Lower lobe of right lung (tissue), 2 donors: ENCODE data around the gene NLRX1. TPM values are rescaled to one million over a fixed set of nuclear protein-coding genes. Genes with fewer than 3 reads are reported as not detected.

Experiments
- ATAC-seq, 2 donors: fragments of 200-7000 bp; cut with Tn5 transposase; one replicate each; pipeline ENCODE4 v1.9.1; 2020 to 2022; ENCODE audit warnings: mild to moderate bottlenecking in 2 of 2, moderate library complexity in 2 of 2
- DNase-seq: peaks from one replicate; pipeline ENCODE4 v3.0.0-alpha.2; 2020
- H3K27ac ChIP-seq: fragments of 200-600 bp; one replicate; pipeline ENCODE4 v1.8.0; 2022
- H3K27me3 ChIP-seq: fragments of 200-600 bp; one replicate; pipeline ENCODE4 v1.8.0; 2022; ENCODE audit warnings: low read depth
- H3K36me3 ChIP-seq: fragments of 200-600 bp; one replicate; pipeline ENCODE4 v1.8.0; 2022; ENCODE audit warnings: mild to moderate bottlenecking
- H3K4me1 ChIP-seq: fragments of 200-600 bp; one replicate; pipeline ENCODE4 v1.8.0; 2022
- H3K4me3 ChIP-seq: fragments of 200-600 bp; one replicate; pipeline ENCODE4 v1.8.0; 2022; ENCODE audit warnings: mild to moderate bottlenecking
- H3K9me3 ChIP-seq: fragments of 200-600 bp; one replicate; pipeline ENCODE4 v1.8.0; 2022
- intact Hi-C: fragments of 100-400 bp; cut with DNase I; formaldehyde crosslinking; loops from one replicate; pipeline ENCODE4 v1.11.0; 2022
- total RNA-seq: library from RNA; stranded (reverse); fragmentation: NEBNext Ultra II Directional; extraction: Animal tissue kit (Norgen Biotek cat#: 25700); gene quantifications from one replicate; pipeline ENCODE4 v1.2.1, GENCODE V29; 2021
- TF ChIP-seq, protein P1 (sequence below): fragments of 200-600 bp; IDR thresholded peaks from one replicate; pipeline ENCODE4 v1.8.0; 2022; ENCODE audit warnings: antibody characterized with exemption, mild to moderate bottlenecking
- donor health status: DM: no; HTN: yes; CAD: no; lungs with severe emphysema.

NLRX1 gene
- total RNA-seq, 1 donor from 2014 or later: 16.5 TPM

DNA sequence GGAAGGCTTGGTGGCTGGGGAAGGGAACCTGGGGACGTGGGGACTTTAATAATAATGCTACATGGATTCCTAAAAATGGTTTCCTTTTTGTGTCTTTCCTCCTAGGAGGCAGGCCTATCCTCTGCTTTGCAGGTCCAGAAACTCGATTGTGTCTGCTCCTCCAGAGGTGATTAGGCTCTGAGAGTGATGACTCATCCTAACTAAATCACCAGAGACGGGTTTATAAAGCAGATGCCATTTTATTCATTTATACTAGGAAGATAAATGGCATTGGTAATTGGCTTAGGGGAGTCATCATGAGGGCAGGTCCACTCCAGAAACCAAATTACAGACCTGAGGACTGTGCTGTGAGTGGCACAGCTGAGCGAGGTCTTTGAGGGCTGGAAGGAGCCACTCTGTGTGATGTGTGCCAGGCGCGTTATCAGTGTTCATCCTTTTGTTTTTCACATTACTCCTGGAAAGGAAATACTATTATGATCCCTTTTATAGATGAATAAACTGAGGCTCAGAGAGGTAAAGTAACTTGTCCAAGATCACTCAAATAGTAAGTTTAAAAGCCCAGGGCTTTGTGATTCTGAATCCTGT lies 7.1 kb downstream of the NLRX1 start:
- ATAC-seq: no peak
- Histone ChIP-seq H3K9me3 (no peaks in the 10 kb centered on the region), H3K4me1 (no peaks in the 10 kb centered on the region), H3K27me3 (no peaks in the 10 kb centered on the region), H3K36me3 (peaks cover 59% of the 10 kb centered on the region), H3K4me3 (no peak overlapping the region), H3K27ac (no peak overlapping the region)
- intact Hi-C loops: no loop called here
- TF ChIP-seq, protein P1, sequence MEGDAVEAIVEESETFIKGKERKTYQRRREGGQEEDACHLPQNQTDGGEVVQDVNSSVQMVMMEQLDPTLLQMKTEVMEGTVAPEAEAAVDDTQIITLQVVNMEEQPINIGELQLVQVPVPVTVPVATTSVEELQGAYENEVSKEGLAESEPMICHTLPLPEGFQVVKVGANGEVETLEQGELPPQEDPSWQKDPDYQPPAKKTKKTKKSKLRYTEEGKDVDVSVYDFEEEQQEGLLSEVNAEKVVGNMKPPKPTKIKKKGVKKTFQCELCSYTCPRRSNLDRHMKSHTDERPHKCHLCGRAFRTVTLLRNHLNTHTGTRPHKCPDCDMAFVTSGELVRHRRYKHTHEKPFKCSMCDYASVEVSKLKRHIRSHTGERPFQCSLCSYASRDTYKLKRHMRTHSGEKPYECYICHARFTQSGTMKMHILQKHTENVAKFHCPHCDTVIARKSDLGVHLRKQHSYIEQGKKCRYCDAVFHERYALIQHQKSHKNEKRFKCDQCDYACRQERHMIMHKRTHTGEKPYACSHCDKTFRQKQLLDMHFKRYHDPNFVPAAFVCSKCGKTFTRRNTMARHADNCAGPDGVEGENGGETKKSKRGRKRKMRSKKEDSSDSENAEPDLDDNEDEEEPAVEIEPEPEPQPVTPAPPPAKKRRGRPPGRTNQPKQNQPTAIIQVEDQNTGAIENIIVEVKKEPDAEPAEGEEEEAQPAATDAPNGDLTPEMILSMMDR: no peak
- DNase-seq: no peak

GRCh38 chr11:119178166-119178680 lies 9.7 kb downstream of the NLRX1 start:
- no peaks in the 10 kb centered on the region for H3K4me1 ChIP-seq
- H3K27ac ChIP-seq: no peak overlapping the region
- peaks cover 61% of the 10 kb centered on the region for H3K36me3 ChIP-seq
- intact Hi-C loops: no loop called here
- TF ChIP-seq, protein P1: no peak
- H3K9me3 ChIP-seq: no peaks in the 10 kb centered on the region
- H3K4me3 ChIP-seq: no peak overlapping the region
- ATAC-seq (no peak), DNase-seq (no peak)
- no peaks in the 10 kb centered on the region for H3K27me3 ChIP-seq

DNA sequence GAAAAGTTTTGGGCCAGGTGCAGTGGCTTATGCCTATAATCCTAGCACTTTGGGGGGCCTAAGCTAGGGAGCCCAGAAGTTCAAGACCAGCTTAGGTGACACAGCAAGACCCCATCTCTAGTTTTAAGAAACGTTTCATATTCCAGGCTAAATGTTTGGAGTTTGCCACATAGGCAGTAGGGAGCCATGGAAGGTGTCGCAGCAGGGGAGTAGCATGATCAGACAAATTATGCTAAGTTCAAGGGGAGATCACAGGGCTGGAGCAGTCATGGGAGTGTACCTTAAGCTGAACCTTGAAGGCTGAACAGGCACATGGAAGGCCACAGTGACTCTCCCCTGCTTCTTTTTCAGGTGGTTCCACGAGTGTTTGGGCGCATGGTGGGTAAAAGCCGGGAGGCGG lies 10.8 kb downstream of the NLRX1 start:
- no peaks in the 10 kb centered on the region for H3K4me1 ChIP-seq
- intact Hi-C loops: no loop called here
- no peak overlapping the region for H3K27ac ChIP-seq
- no peaks in the 10 kb centered on the region for H3K9me3 ChIP-seq
- TF ChIP-seq, protein P1: no peak
- ATAC-seq (no peak), DNase-seq (no peak)
- no peak overlapping the region for H3K4me3 ChIP-seq
- peaks cover 50% of the 10 kb centered on the region for H3K36me3 ChIP-seq
- no peaks in the 10 kb centered on the region for H3K27me3 ChIP-seq

GRCh38 chr11:119179983-119180382 lies 11.5 kb downstream of the NLRX1 start:
- TF ChIP-seq, protein P1: no peak

GRCh38 chr11:119180729-119181676 lies 12.5 kb downstream of the NLRX1 start:
- ATAC-seq: no peak
- Histone ChIP-seq H3K36me3 (peaks cover 33% of the 10 kb centered on the region), H3K27me3 (no peaks in the 10 kb centered on the region), H3K27ac (no peak overlapping the region), H3K4me1 (no peaks in the 10 kb centered on the region), H3K4me3 (no peak overlapping the region), H3K9me3 (no peaks in the 10 kb centered on the region)
- intact Hi-C loops: no loop called here
- TF ChIP-seq, protein P1: no peak
- DNase-seq: no peak

More at GRCh38 chr11:119179983-119180382, 11.5 kb downstream of the NLRX1 start:
- H3K9me3 ChIP-seq: no peaks in the 10 kb centered on the region
- no peak overlapping the region for H3K27ac ChIP-seq
- H3K36me3 ChIP-seq: peaks cover 43% of the 10 kb centered on the region
- H3K4me3 ChIP-seq: no peak overlapping the region
- no peaks in the 10 kb centered on the region for H3K4me1 ChIP-seq
- ATAC-seq: no peak
- H3K27me3 ChIP-seq: no peaks in the 10 kb centered on the region
- DNase-seq: no peak
- intact Hi-C loops: no loop called here
